T-helper 9 cell (primary cell): ENCODE measurements around the gene RGL1.

Experiments used
- DNase-seq: peaks from one replicate; pipeline ENCODE4 v3.0.0-alpha.2; 2020

RGL1 gene

GRCh38 chr1:183920651-183921050, 115.7 kb downstream of the RGL1 start:
- DNase-seq = no peak

- DNase-seq = no peak
Observed at GRCh38 chr1:183922197-183922596, 117.3 kb downstream of the RGL1 start.

- DNase-seq = no peak
Observed at GRCh38 chr1:183925947-183926346, 121.0 kb downstream of the RGL1 start.

GRCh38 chr1:183926983-183927382, 122.1 kb downstream of the RGL1 start:
- no peak for DNase-seq

- DNase-seq = no peak
Observed at GRCh38 chr1:183931646-183932271, 126.8 kb downstream of the RGL1 start.

GRCh38 chr1:183932412-183932811, 127.5 kb downstream of the RGL1 start:
- no peak for DNase-seq

GRCh38 chr1:183933528-183934179, 128.7 kb downstream of the RGL1 start:
- no peak for DNase-seq

- DNase-seq = no peak
Observed at GRCh38 chr1:183934314-183934713, 129.4 kb downstream of the RGL1 start.

GRCh38 chr1:183936009-183936408, 131.1 kb downstream of the RGL1 start:
- DNase-seq = no peak

- no peak for DNase-seq
Observed at GRCh38 chr1:183936791-183937190, 131.9 kb downstream of the RGL1 start.

- DNase-seq = no peak
Observed at GRCh38 chr1:183937611-183938010, 132.7 kb downstream of the RGL1 start.

- no peak for DNase-seq
Observed at GRCh38 chr1:183941001-183941400, 136.1 kb downstream of the RGL1 start.

GRCh38 chr1:183942933-183943693, 138.2 kb downstream of the RGL1 start:
- no peak for DNase-seq

- DNase-seq = no peak
Observed at GRCh38 chr1:183945428-183946319, 140.8 kb downstream of the RGL1 start.

- DNase-seq = no peak
Observed at GRCh38 chr1:183946320-183946613, 141.3 kb downstream of the RGL1 start.

GRCh38 chr1:183947988-183948387, 143.1 kb downstream of the RGL1 start:
- DNase-seq = no peak

- DNase-seq = no peak
Observed at GRCh38 chr1:183952101-183952500, 147.2 kb downstream of the RGL1 start.

GRCh38 chr1:183953031-183953430, 148.1 kb downstream of the RGL1 start:
- DNase-seq = no peak

- DNase-seq = no peak
Observed at GRCh38 chr1:183954496-183954895, 149.6 kb downstream of the RGL1 start.

GRCh38 chr1:183956559-183957188, 151.8 kb downstream of the RGL1 start:
- peak; percentile 5 for DNase-seq

GRCh38 chr1:183957216-183957830, 152.4 kb downstream of the RGL1 start:
- no peak for DNase-seq

GRCh38 chr1:183958958-183959357, 154.0 kb downstream of the RGL1 start:
- no peak for DNase-seq
